ENCODE measurements around the gene SLIT1.

SLIT1 gene

DNA sequence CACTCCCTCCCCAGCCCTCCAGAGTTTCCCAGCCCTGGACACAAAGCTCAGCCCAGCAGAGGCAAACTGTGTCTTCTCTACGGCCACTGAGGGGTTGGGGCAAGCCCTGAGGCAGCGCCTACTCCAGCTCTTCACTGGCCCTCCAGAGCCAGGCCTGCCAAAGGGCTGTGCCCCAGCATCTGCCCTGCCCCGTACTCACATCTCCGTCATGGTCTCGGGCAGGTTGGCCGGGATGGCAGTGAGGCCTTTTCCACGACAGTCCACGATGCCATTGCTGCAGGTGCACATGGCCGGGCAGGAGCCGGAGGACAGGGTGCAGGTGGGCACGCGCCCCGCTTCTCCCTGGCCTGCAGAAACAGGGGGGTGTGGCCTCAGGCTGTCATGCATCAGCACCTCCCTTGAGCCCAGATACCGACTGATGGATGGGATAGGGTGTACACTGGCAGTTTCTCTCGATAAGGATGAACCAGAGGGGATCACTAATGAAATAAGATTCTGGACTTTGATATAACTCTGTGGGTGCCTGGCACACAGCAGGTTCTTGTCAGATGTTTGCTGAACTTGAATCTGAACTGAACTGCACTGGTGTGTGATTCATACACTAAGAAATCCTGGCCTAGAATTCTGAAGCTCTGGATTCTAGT, 125.2 kb downstream of the SLIT1 start:
- no peak for DNase-seq

DNA sequence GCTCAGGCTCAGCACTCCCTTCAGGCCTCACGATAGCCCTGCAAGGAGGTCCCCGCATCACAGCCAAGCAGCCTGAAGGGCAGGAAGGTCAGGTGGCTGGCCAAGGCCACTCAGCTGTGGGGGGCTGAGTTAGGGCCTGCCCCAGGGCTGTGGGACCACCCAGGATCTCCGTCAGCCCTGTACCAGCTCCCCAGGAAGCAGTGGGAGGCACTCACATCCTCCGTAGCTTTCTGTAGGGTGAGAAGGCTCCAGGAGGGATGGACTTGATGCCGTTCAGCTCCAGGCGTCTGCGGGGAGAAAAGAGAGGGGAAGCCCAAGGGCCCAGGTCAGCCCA, 125.9 kb downstream of the SLIT1 start:
- no peak for DNase-seq

DNA sequence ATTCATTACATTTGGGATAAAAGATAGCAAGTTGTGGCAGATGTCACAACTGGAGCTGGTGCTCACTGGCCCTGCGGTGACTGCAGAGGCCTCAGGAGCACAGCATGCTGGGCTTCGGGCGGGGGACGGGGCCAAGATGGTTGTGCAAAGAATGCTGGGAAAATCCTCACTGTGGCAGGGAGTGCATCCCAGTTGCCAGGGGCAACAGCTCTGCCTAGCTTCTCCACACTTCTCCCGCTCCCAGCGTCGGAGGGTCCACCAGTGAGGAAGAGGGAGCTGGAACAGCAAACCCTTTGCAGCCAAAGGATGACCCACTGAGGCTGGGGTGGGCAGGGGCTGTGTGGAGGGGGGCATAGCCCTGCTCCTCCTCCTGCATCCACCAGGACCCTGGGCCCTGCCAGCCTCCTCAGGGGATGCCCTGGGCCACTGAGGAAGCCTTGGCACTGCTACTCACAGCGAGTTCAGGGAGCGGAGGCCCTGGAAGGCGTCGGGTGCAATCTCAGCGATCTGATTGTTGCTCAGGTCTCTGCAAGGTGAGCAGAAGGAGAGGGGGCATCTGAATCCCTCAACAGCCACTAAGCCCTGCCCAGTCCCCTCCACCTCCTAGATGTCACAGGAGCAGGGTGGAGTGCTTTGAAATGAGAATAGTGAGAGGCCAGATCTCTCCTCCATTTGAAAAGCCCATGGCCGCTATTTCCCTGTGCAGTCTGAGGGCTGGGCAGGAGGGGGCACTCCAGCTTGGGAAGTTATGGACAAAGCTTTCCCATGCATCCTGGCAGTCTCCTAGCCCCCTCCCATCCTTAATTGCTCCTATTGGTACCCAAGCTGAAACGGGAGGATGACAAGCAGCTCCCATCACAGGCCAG, 126.5 kb downstream of the SLIT1 start:
- no peak for DNase-seq

DNA sequence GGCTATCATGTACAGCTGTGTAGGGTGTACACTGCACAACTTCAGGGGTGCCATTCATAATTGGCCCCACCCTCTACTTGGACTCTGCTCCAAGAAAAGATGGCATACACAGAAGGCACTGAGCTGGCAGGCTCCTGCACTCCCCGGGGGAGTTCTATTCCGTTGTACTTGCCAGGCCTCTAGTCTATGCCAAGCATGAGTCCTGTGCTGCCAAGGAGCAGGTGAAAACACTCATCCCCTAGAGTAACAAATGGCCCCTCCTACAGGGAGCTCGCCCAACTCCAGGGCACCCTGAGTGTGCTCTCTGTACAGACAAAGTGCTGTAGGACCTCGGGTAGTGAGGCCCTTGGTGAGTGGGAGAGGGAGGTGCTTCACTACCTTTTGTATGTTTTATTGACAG, 127.2 kb downstream of the SLIT1 start:
- no peak for DNase-seq

DNA sequence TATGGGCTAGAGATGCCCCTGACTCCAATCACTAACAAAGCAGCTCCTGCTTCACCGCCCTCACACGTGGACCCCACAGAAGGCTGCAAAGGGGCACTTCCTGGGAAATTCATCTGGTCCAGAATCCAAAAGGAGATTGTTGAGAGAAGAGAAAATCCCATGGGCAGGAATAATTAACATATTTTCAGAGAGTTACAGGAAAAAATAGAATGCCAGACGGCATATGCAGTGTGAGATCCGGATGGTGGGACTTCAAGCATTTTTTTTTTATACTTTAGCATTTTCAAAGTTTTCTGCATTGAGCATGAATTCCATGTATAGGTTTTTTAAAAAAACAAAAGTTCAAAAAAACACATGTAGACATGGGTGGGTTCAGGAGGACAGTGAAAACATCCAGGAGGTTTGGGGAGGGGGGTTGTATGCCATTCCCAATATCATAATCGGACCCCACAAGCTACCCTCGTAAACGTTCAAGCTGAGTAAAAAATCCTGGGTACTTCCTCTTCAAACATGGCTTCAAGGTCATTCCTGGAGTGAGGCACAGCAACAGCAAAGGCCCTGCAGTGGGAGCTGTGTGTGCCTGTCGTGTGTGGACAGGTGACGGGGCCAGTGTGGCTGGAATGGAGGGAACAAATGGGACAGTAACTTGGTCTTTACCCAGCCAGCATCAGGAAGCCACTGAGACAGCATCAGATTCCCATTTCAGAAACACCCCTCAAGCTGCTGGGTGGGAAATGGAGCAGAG, 128.1 kb downstream of the SLIT1 start:
- DNase-seq: no peak

DNA sequence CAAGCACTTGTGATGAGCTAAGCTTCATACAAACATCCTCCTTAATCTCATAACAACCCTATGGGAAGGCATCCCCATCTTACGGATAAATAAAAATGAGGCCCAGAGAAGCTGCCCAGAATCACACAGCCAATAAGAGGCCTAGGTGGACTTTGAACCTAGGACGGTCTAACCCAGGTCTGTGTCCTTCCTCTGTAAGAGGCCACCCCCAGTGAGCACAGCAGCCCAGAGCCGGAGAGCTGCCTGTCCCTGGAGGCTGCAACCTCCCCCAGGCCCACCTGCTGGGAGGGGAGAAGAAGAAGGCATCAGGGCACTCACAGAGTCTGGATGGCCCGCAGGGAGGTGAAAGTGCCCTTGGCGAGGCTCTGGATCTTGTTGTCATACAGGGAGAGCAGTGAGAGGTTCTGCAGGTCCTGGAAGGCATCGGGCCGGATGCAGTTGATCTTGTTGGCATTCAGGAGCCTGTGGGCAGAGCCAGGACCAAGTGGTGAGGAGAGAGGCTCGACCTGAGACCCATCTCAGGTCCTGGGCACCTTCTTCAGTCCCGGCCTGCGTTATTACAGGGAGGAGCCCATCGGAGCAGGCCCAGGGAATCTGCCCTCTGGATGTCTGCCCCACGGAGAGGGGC, 129.6 kb downstream of the SLIT1 start:
- no peak for DNase-seq

DNA sequence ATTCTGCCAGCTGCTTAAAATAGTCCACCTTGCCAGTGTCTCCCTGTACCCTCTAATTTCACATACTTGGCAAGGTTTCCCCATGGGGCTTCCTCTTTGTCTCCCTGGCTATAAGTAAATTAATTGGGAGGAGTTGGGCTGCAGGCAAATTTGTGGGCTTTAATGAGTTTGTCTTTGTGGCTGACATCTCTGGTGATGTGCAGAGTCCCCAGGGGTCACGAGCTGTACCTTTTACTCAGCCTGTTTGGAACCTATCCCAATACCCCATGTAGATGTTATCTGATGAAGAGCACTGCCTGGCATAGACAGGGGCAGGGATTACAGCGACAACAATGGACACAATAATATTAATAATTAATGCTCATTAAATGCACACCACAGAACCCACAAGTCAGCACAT, 132.5 kb downstream of the SLIT1 start:
- no peak for DNase-seq

DNA sequence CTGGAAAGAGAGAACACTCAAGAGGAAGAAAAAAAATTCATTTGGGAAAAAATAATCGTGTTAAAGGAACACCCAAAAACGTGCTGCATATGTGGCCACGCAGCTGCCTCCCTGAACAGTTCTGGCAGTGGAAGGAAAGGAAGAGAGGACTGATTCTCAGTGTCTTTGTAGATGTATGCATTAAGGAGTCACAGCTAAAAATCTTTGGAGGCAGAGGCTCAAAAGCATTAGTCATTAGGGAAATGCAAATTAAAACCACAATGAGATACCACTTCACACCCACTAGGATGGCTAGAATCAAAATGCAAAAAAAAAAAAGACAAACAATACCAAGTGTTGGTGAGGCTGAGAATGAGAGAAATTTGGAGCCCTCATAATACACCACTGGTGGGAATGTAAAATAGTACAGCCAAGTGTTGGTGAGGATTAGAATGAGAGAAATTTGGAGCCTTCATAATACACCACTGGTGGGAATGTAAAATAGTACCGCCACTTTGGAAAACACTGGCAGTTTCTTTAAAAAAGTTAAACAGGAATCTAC, 134.7 kb downstream of the SLIT1 start:
- DNase-seq: no peak

DNA sequence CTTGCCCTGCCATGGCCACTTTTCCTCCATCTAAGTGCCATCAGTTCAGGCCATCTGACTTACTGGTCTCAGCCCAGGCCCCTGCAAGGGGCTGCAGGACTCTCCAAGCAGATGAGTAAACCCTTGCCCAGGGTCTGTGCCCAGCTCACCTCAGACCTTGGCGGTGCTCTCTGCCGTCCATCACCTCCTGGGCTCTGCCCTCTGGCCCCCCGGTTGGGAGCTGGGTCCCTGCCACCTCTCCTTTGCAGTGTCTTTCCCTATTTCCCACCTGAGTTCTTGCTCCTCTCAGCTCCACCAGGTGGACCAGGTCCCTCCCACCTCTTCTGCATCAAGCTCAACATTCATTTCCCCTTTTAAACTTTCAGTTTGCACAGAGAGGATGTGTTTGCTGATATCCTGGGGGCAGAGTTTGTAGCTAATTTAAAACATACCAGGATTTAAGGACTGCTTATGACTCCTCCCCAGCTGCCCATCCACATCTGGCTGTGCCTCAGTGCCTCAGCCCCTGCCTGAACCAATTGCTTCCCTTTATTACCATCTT, 135.5 kb downstream of the SLIT1 start:
- DNase-seq: no peak

DNA sequence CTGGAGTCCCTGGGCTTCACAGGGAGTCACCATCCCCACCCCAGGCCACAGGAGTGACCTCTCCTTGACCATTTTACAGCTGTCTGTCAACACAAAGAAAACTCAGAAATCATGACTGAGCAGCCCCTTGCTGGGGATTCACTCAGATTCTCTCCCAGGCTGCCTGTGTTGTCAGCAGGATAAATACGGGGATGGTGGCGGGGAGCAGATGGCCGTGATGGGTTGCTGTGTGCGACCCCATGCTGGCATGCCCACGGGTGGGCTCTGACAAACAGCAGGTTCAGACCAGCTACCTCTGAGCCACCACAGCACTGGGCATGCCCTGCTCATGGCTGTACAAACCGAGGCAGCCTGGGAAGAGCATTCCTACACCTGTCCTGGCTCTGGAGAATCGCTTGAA, 136.1 kb downstream of the SLIT1 start:
- DNase-seq: no peak

DNA sequence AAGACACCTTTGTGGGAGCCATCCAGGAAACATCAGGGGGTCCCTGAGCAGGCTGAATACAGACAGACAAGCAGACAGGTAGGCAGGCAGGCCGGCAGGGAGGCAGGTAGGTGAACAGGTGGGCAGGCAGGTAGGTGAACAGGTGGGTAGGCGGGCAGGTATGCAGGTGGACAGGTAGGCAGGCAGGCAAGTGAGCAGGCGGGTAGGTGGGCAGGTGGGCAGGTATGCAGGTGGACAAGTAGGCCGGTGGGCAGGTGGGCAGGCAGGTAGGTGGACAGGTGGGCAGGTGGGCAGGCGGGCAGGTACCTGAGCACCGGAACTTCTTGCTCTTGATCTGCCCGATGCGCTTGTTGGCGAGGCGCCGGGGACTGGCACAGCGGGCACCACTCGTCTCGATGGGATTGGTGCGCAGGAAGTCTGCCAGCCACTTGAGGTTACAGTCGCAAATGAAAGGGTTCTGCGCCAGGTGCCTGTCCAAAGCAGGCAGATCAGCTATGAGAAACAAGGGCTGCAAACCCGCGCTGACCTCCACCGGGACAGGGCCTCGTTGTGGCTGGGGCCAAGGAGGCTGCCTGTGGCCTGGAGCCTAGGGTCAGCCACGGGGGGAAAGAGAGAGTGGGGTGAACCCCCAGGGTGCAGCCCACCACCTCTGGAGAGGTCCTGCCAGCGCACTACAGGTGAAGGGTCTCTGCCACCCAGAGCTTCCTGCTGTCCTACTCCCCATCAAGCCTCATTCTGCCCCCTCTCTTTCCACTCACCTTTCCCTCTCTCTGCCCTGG, 136.9 kb downstream of the SLIT1 start:
- DNase-seq: no peak

DNA sequence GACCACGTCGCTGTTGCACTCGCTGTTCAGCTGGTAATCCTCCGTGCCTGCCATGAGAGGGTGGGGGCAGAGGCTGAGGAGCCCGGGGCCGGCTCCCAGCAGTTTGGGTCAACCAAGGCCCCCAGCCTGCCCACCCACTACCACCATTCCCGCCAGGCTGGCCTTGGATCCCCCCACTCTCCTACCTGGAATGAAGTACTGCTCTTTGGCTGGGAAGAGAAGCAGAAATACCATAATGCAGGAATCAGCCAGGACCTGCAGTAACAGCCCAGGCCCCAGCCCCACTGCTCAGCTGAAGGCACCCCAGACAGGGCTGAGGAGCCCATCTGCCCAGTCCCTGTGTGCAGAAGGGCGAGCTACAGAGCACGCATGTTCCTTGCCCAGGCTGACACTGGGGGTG, 138.0 kb downstream of the SLIT1 start:
- no peak for DNase-seq

DNA sequence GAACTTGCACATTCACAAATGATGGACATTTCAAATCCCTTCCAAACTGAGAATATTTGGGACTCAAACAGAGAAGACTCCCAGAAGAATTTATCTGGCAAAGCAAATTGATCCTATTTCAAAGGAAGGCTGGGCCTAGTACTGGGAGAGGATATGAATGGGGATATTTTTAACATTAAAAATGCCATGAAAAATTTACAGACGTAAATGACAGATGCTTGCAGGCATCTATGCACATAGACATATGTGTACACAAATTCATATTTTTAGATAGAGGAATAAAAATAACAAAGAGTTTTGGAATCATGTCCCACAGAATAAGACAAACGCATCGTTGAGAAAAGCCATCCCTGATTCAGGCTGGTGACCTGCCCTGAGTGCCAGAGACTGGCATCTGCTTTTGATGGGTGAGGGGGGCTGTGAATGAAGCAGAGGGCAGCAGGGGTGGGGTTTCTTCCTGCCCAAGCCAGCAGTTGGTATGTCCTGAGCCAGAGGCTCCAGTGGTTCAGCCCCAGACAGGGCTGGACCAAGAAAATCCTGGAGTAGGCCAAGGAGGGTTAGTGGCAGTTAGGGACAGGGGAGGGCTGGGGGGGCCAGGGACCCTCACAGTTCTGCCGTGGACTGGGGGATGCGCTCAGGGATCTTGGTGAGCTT, 138.5 kb downstream of the SLIT1 start:
- DNase-seq: no peak

DNA sequence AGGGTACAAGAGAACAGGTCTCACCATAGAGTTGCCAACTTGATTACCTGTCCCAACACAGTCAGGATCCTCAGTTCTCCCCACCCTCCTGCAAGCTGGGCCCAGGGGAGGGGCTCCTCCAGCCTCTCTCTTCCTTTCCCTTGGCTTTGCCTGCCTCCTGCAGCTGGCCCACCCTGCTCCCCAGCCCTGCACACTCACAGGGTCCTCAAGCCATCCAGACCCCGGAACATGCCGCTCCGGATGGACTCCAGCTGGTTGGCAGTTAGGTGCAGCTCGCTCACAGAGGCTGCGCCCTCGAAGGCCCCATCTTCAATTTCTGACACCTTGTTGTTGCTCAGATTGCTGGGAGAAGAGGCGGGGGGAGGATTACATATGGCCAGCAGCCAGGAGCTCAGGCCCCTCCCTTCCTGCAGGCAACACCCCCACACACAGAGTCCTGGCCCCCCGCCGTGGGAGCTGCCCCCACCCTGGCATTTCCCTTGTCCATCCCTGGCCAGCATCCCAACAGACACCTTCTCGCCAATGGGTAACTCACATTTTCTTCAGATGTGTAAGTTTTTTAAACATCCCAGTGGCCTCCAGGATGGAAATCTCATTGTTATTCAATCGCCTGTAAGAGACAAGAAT, 139.2 kb downstream of the SLIT1 start:
- no peak for DNase-seq

DNA sequence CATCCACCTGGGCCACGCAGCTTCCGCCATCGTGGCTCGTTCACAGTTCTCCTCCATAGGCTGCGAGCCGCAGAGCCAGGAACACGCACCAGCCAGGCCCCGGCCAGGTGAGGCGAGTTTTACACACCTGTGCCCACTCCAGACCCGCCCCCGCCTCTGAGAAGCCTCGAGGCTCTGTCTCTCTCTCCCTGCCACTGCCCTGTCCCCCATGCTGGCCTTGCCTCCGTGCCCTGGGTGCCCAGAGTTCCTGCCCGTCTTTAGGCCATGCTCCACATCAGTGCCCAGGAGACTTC, 142.2 kb downstream of the SLIT1 start:
- DNase-seq: no peak

DNA sequence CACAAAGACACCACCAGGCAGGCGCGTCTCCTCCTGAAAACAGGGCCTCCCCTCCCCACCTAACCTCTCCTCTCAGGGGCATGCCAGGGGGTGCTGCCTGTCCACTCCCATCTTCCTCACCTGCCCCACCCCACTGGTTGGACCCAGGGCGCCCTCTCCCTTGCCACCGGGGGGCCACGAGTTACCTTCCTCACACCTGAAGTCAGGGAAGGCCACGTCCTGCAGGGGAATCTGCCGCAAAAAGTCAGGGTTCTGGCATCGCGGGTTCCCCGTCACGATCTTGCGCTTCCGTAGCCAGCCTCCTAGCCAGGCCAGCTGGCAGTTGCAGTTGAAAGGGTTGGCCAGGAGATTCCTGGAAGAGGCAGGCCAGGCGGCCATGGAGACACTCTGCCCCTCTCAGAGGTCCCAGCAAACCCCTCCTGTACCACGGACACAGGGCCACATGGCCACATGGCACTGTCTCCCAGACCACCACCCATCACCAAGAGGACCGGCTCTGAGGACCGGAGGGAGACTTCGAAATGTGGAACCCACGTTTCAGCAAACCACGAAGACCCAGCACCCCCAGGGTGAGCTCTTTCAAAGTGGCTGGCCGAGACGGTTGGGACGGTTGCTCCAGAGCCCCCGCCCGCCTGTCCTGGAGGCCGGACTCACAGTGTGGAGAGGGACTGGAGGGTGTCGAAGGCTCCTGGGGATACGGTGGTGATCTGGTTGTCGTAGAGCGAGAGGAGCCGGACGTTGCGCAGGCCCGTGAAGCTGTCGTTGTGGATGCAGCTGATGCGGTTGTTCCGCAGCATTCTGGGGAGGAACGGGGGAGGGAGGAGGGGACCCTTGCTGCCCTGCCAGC, 142.8 kb downstream of the SLIT1 start:
- no peak for DNase-seq

DNA sequence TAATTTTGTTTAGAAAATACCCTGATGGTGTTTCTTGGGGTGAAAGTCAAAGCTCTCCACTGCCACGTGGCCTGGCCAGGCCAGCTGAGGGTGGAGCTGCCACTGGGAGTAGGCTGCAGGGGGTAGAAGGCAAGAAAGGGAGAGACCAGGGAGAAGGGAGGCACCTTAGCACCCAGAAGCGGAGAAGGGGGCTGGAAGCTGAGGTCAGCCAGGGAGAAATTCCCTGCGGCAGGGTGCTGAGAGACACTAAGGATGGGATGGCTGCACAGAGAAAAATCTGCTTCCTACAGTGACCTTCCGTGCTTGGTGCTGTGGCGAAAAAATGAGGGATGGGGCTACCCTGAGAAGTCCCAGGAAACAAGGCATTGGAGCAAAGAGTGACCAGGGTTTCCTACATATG, 143.7 kb downstream of the SLIT1 start:
- DNase-seq: no peak

DNA sequence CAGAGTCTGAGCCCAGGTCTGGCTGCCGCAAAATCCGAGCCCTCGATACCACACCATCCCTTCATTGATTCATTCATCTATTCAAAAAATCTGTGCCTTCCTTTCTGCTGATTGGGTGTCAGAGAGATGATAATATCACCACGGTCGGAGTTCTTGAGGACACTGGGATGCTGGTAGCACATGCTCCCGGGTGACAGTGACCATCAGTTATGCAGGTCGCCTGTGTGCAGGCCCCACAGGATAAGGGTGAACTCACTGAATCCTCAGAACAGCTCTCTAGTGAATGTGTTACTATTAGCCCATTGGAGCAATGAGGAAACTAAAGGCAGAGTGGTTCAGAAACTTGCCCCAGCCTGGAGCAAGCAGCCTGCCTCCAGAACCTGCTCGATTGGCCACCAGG, 145.1 kb downstream of the SLIT1 start:
- no peak for DNase-seq

DNA sequence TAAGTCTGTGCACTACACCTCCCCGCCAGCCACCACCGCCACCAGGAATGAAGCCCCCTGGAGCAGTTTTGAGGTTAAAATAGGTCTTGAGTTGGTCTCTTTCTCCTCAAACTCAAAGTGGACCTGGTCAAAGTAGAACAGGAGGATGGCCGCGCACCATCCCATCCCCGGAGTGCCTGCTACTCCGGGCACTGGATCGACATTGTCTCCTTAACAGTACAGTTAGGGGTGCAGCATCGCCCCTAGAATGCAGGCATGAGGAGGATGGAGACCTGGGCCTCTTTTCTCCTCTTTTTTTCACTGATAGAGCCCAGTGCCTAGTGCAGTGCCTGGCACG, 145.5 kb downstream of the SLIT1 start:
- no peak for DNase-seq

DNA sequence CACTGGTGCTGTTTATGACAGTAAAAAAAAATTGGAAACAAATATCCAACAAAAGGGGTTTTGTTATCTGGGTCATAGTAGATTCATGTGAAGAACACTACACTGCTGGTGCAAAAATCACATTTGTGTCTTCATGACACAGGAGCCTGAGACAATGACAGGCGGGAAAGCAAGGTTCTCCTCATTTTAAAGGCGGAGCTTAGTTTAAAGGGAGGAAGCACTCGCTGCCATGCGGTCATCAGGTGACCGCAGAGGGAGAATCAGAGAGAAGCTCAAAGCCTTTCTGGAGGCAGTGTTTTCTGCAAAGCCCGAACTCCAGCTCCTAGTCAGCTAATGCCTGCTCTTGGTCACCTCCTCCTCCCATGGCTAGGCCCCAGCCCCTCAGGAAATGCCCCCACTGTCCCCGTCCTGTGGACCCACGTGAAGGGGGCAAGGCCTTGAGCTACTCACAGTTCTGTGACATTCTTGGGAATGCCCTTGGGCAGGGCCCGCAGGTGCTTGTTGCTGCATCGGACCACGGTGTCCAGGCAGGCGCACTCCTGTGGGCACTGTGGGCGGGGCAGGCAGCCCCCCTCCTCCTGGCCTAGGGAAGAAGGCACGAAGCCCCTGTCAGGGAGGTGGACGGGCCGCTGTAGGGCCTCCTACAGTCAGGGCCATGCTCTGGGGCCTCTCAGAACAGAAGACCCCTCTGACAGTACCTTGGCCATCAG, 146.1 kb downstream of the SLIT1 start:
- DNase-seq: no peak
